Keratinocyte (primary cell): ENCODE measurements around the gene MCF2L2.

Experiments
- EZH2 ChIP-seq: IDR thresholded peaks from one replicate; pipeline ENCODE4 v1.6.1; 2012; ENCODE audit warnings: inconsistent platforms, mild to moderate bottlenecking, low read length, moderate library complexity
- TF ChIP-seq, protein P1 (sequence below), 3 experiments: IDR thresholded peaks in 1 of 3; conservative IDR thresholded peaks in 1 of 3; optimal IDR thresholded peaks in 1 of 3; 2 replicates in 2 of 3; 3 replicates in 1 of 3; pipeline versions ENCODE3 to v1.5.1; 2011; ENCODE audit warnings: low read length in 3 of 3, mild to moderate bottlenecking in 3 of 3, moderate library complexity in 2 of 3, control low read depth in 1 of 3, inconsistent platforms in 1 of 3; ENCODE audit not compliant: insufficient read depth in 2 of 3; ENCODE audit errors: extremely low read depth in 1 of 3

DNA sequence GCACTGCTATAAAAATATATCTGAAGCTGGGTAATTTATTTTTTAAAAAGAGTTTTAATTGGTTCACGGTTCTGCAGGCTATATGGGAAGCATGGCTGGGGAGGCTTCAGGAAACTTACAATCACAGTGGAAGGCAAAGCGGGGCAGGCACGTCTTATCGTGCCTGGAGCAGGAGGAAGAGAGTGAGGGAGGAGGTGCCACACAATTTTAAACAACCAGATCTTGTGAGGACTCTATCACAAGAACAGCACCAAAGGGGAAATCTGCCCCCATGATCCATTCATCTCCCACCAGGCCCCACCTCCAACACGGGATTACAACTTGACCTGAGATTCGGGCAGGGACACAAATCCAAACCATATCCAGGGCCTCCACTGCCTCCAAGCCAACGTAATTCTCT lies 75.0 kb downstream of the MCF2L2 start:
- no peak for TF ChIP-seq EZH2
- TF ChIP-seq, protein P1, sequence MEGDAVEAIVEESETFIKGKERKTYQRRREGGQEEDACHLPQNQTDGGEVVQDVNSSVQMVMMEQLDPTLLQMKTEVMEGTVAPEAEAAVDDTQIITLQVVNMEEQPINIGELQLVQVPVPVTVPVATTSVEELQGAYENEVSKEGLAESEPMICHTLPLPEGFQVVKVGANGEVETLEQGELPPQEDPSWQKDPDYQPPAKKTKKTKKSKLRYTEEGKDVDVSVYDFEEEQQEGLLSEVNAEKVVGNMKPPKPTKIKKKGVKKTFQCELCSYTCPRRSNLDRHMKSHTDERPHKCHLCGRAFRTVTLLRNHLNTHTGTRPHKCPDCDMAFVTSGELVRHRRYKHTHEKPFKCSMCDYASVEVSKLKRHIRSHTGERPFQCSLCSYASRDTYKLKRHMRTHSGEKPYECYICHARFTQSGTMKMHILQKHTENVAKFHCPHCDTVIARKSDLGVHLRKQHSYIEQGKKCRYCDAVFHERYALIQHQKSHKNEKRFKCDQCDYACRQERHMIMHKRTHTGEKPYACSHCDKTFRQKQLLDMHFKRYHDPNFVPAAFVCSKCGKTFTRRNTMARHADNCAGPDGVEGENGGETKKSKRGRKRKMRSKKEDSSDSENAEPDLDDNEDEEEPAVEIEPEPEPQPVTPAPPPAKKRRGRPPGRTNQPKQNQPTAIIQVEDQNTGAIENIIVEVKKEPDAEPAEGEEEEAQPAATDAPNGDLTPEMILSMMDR (optimal IDR thresholded peaks at IDR 0.05 in 1 of 3, IDR thresholded peaks at IDR 0.05 in 1 of 3, conservative IDR thresholded peaks at IDR 0.05 in 1 of 3; ENCODE audit: extremely low read depth in 1 of 3, insufficient read depth in 2 of 3, low read length in 3 of 3): no peak
